Measurements from ENCODE around the gene IFITM1.
A peak's percentile ranks its signal among the peaks of the same experiment; 100 is the strongest.

GRCh38 chr11:287821-288477, 25.9 kb upstream of the IFITM1 start:
- no peak for TF ChIP-seq CTCF (IDR thresholded peaks at IDR 0.05)
- TF ChIP-seq POLR2A (IDR thresholded peaks at IDR 0.05), result no peak
- peak in 1 of 2 donors; percentile 41 for TF ChIP-seq POLR2AphosphoS5 (IDR thresholded peaks at IDR 0.05; ENCODE audit: insufficient read depth in 1 of 2, low read depth in 1 of 2)

Measured in vagina (tissue), 2 donors.